Heart left ventricle (tissue), 13 donors: ENCODE results near the gene SERPINA6.

Experiments used
- POLR2A ChIP-seq, 2 donors: fragments of 450-650 bp; IDR thresholded peaks; one replicate each; pipeline ENCODE4 v1.6.1; 2017; ENCODE audit warnings: antibody characterized with exemption in 2 of 2, mild to moderate bottlenecking in 2 of 2, moderate library complexity in 2 of 2
- TF ChIP-seq, protein P1 (sequence below), 12 donors: fragments of 200-600 bp; sonication (generic) in 4 of 12; IDR thresholded peaks; one replicate each; pipeline versions ENCODE4 v1.5.0 to v1.8.0; 2018 to 2022; ENCODE audit warnings: antibody characterized with exemption in 12 of 12, mild to moderate bottlenecking in 5 of 12
- donor health status: ischemic (EF 13 %, LVEDD 7.1; RV severe dilation, severe dysfunction).
- donor health status: DM: no; HTN: yes; CAD: no.
- donor health status: DM: no; HTN: no; CAD: no.
- donor health status: ischemic (EF 25% LVEDD 6.9; RV normal size, moderate dysfunction).
- donor health status: ischemic (EF 25% LVEDD 5.7; RV mildly dilated, moderate dysfunction).
- donor health status: ischemic (EF 35%, LVEDD 5.7; RV mildly dilated, moderate dysfunction).
- donor health status: nonischemic (EF 11% LVEDD 7.7; RV severe dilation, severe dysfunction).
- donor health status: DM: yes; HTN: yes; CAD: no.
- donor health status: PGD.
- donor health status: ischemic (EF 29% LVEDD 5.4; RV normal size, mild dysfunction).
- donor health status: nonischemic (EF 23%, LVEDD 6.1; RV moderate dilation, normal function).

- no peak for TF ChIP-seq POLR2A (IDR thresholded peaks at IDR 0.05)
- TF ChIP-seq, protein P1, sequence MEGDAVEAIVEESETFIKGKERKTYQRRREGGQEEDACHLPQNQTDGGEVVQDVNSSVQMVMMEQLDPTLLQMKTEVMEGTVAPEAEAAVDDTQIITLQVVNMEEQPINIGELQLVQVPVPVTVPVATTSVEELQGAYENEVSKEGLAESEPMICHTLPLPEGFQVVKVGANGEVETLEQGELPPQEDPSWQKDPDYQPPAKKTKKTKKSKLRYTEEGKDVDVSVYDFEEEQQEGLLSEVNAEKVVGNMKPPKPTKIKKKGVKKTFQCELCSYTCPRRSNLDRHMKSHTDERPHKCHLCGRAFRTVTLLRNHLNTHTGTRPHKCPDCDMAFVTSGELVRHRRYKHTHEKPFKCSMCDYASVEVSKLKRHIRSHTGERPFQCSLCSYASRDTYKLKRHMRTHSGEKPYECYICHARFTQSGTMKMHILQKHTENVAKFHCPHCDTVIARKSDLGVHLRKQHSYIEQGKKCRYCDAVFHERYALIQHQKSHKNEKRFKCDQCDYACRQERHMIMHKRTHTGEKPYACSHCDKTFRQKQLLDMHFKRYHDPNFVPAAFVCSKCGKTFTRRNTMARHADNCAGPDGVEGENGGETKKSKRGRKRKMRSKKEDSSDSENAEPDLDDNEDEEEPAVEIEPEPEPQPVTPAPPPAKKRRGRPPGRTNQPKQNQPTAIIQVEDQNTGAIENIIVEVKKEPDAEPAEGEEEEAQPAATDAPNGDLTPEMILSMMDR (IDR thresholded peaks at IDR 0.05): no peak
Measured at GRCh38 chr14:94361682-94362081, 38.5 kb upstream of the SERPINA6 start.
